ENCODE measurements around the gene TMPRSS11A. TPM values are rescaled to one million over a fixed set of nuclear protein-coding genes. Genes with fewer than 3 reads are reported as not detected.

The TMPRSS11A gene
- total RNA-seq, 1 donor from 2014 or later, result not detected

- intact Hi-C loops (cut with micrococcal nuclease), result no loop called here
- Mint-ChIP-seq H3K4me1 (no peaks in the 10 kb centered on the region), H3K27me3 (peaks cover 19% of the 10 kb centered on the region), H3K36me3 (ENCODE audit: low read depth) (no peaks in the 10 kb centered on the region), H3K4me3 (no peak overlapping the region), H3K9me3 (no peaks in the 10 kb centered on the region), H3K27ac (no peak overlapping the region)
- no peak for DNase-seq
Observed at GRCh38 chr4:67907650-67908049, 55.6 kb downstream of the TMPRSS11A start.

- no peak for DNase-seq
- H3K4me3 Mint-ChIP-seq, result no peak overlapping the region
- peaks cover 4% of the 10 kb centered on the region for H3K9me3 Mint-ChIP-seq
- no peaks in the 10 kb centered on the region for H3K4me1 Mint-ChIP-seq
- no peaks in the 10 kb centered on the region for H3K36me3 Mint-ChIP-seq (ENCODE audit: low read depth)
- H3K27me3 Mint-ChIP-seq, result peaks cover 4% of the 10 kb centered on the region
- H3K27ac Mint-ChIP-seq, result no peak overlapping the region
- intact Hi-C loops (cut with micrococcal nuclease), result no loop called here
Observed at GRCh38 chr4:67899096-67899495, 64.2 kb downstream of the TMPRSS11A start.

- Mint-ChIP-seq H3K4me3 (no peak overlapping the region), H3K9me3 (peaks cover 4% of the 10 kb centered on the region), H3K36me3 (ENCODE audit: low read depth) (no peaks in the 10 kb centered on the region), H3K27me3 (no peaks in the 10 kb centered on the region), H3K27ac (no peak overlapping the region), H3K4me1 (no peaks in the 10 kb centered on the region)
- no peak for DNase-seq
- intact Hi-C loops (cut with micrococcal nuclease), result no loop called here
Observed at GRCh38 chr4:67897686-67898085, 65.6 kb downstream of the TMPRSS11A start.

- Mint-ChIP-seq H3K4me1 (no peaks in the 10 kb centered on the region), H3K9me3 (peaks cover 4% of the 10 kb centered on the region), H3K27me3 (no peaks in the 10 kb centered on the region), H3K4me3 (no peak overlapping the region), H3K36me3 (ENCODE audit: low read depth) (no peaks in the 10 kb centered on the region), H3K27ac (no peak overlapping the region)
- intact Hi-C loops (cut with micrococcal nuclease), result no loop called here
- DNase-seq, result no peak
Observed at GRCh38 chr4:67896421-67897065, 66.8 kb downstream of the TMPRSS11A start.

GRCh38 chr4:67894659-67895058 lies 68.6 kb downstream of the TMPRSS11A start:
- Mint-ChIP-seq H3K9me3 (peaks cover 4% of the 10 kb centered on the region), H3K4me1 (no peaks in the 10 kb centered on the region), H3K4me3 (no peak overlapping the region), H3K27me3 (no peaks in the 10 kb centered on the region), H3K27ac (no peak overlapping the region), H3K36me3 (ENCODE audit: low read depth) (no peaks in the 10 kb centered on the region)
- intact Hi-C loops (cut with micrococcal nuclease), result no loop called here
- no peak for DNase-seq

GRCh38 chr4:67892905-67893304 lies 70.4 kb downstream of the TMPRSS11A start:
- H3K9me3 Mint-ChIP-seq, result peaks cover 4% of the 10 kb centered on the region
- H3K36me3 Mint-ChIP-seq (ENCODE audit: low read depth), result no peaks in the 10 kb centered on the region
- H3K4me1 Mint-ChIP-seq, result no peaks in the 10 kb centered on the region
- H3K27me3 Mint-ChIP-seq, result no peaks in the 10 kb centered on the region
- no peak for DNase-seq
- no peak overlapping the region for H3K4me3 Mint-ChIP-seq
- H3K27ac Mint-ChIP-seq, result no peak overlapping the region
- intact Hi-C loops (cut with micrococcal nuclease), result no loop called here

GRCh38 chr4:67892253-67892652 lies 71.0 kb downstream of the TMPRSS11A start:
- no peak overlapping the region for H3K27ac Mint-ChIP-seq
- no peaks in the 10 kb centered on the region for H3K4me1 Mint-ChIP-seq
- H3K9me3 Mint-ChIP-seq, result peaks cover 4% of the 10 kb centered on the region
- no peak for DNase-seq
- H3K4me3 Mint-ChIP-seq, result no peak overlapping the region
- H3K27me3 Mint-ChIP-seq, result no peaks in the 10 kb centered on the region
- intact Hi-C loops (cut with micrococcal nuclease), result no loop called here
- H3K36me3 Mint-ChIP-seq (ENCODE audit: low read depth), result no peaks in the 10 kb centered on the region

GRCh38 chr4:67891645-67892044 lies 71.6 kb downstream of the TMPRSS11A start:
- no peak overlapping the region for H3K27ac Mint-ChIP-seq
- peaks cover 4% of the 10 kb centered on the region for H3K9me3 Mint-ChIP-seq
- H3K36me3 Mint-ChIP-seq (ENCODE audit: low read depth), result no peaks in the 10 kb centered on the region
- no peak overlapping the region for H3K4me3 Mint-ChIP-seq
- no peaks in the 10 kb centered on the region for H3K27me3 Mint-ChIP-seq
- intact Hi-C loops (cut with micrococcal nuclease), result no loop called here
- no peaks in the 10 kb centered on the region for H3K4me1 Mint-ChIP-seq
- DNase-seq, result no peak

GRCh38 chr4:67886281-67886680 lies 77.0 kb downstream of the TMPRSS11A start:
- Mint-ChIP-seq H3K4me3 (no peak overlapping the region), H3K4me1 (no peaks in the 10 kb centered on the region), H3K9me3 (no peaks in the 10 kb centered on the region), H3K36me3 (ENCODE audit: low read depth) (no peaks in the 10 kb centered on the region), H3K27me3 (no peaks in the 10 kb centered on the region), H3K27ac (no peak overlapping the region)
- no peak for DNase-seq
- intact Hi-C loops (cut with micrococcal nuclease), result no loop called here

- intact Hi-C loops (cut with micrococcal nuclease), result no loop called here
- H3K4me3 Mint-ChIP-seq, result no peak overlapping the region
- H3K27me3 Mint-ChIP-seq, result no peaks in the 10 kb centered on the region
- H3K9me3 Mint-ChIP-seq, result no peaks in the 10 kb centered on the region
- H3K4me1 Mint-ChIP-seq, result no peaks in the 10 kb centered on the region
- no peaks in the 10 kb centered on the region for H3K36me3 Mint-ChIP-seq (ENCODE audit: low read depth)
- no peak for DNase-seq
- no peak overlapping the region for H3K27ac Mint-ChIP-seq
Observed at GRCh38 chr4:67885762-67886161, 77.5 kb downstream of the TMPRSS11A start.

- no peak overlapping the region for H3K27ac Mint-ChIP-seq
- H3K36me3 Mint-ChIP-seq (ENCODE audit: low read depth), result no peaks in the 10 kb centered on the region
- H3K9me3 Mint-ChIP-seq, result no peaks in the 10 kb centered on the region
- no peaks in the 10 kb centered on the region for H3K27me3 Mint-ChIP-seq
- no peak for DNase-seq
- intact Hi-C loops (cut with micrococcal nuclease), result no loop called here
- no peaks in the 10 kb centered on the region for H3K4me1 Mint-ChIP-seq
- no peak overlapping the region for H3K4me3 Mint-ChIP-seq
Observed at GRCh38 chr4:67884701-67885100, 78.6 kb downstream of the TMPRSS11A start.

- no peak within 1 kb of the TSS for H3K27ac Mint-ChIP-seq
- H3K36me3 Mint-ChIP-seq (ENCODE audit: low read depth), result no peaks in the 10 kb centered on the region
Observed at GRCh38 chr4:67883902-67884301, 79.4 kb downstream of the TMPRSS11A start, which contains the start of gene TMPRSS11D. Gene TMPRSS11D, minus strand, starts transcription at chr4:67884002. Its CDS starts 69 bp downstream, at chr4:67883933.

GRCh38 chr4:67883458-67883857 lies 79.8 kb downstream of the TMPRSS11A start:
- intact Hi-C loops (cut with micrococcal nuclease), result no loop called here
- no peak for DNase-seq
- H3K4me3 Mint-ChIP-seq, result no peak overlapping the region
- no peaks in the 10 kb centered on the region for H3K4me1 Mint-ChIP-seq
- H3K27me3 Mint-ChIP-seq, result no peaks in the 10 kb centered on the region
- no peaks in the 10 kb centered on the region for H3K36me3 Mint-ChIP-seq (ENCODE audit: low read depth)
- no peaks in the 10 kb centered on the region for H3K9me3 Mint-ChIP-seq
- H3K27ac Mint-ChIP-seq, result no peak overlapping the region

More at GRCh38 chr4:67883902-67884301, 79.4 kb downstream of the TMPRSS11A start, which contains the start of gene TMPRSS11D:
- Mint-ChIP-seq H3K4me3 (no peak within 1 kb of the TSS), H3K4me1 (no peaks in the 10 kb centered on the region), H3K9me3 (no peaks in the 10 kb centered on the region), H3K27me3 (no peaks in the 10 kb centered on the region)
- intact Hi-C loops (cut with micrococcal nuclease), result no loop called here
- no peak for DNase-seq

- intact Hi-C loops (cut with micrococcal nuclease), result no loop called here
- Mint-ChIP-seq H3K27ac (no peak overlapping the region), H3K4me1 (no peaks in the 10 kb centered on the region), H3K27me3 (no peaks in the 10 kb centered on the region), H3K9me3 (no peaks in the 10 kb centered on the region), H3K36me3 (ENCODE audit: low read depth) (no peaks in the 10 kb centered on the region), H3K4me3 (no peak overlapping the region)
- no peak for DNase-seq
Observed at GRCh38 chr4:67880866-67881610, 82.3 kb downstream of the TMPRSS11A start.

Measured in activated CD4-positive, alpha-beta T cell treated with anti-CD3 and anti-CD28 coated beads, Interleukin-2, amount 10 ng/mL, durations not matched to agents 24 days and 14 days (primary cell).